ENCODE data around the gene CIP2A. TPM values are rescaled to one million over a fixed set of nuclear protein-coding genes. Genes with fewer than 3 reads are reported as not detected.
A peak's percentile ranks its signal among the peaks of the same experiment; 100 is the strongest.
"Not testable (repeated sequence)": the region's sequence is repeated elsewhere in the genome, so short reads cannot be mapped to it uniquely, and the experiment has no call there.

Gene CIP2A
- 26.1 TPM for total RNA-seq

GRCh38 chr3:108589081-108589997 is at the start of gene CIP2A, which contains the start of gene DZIP3:
TSS of gene CIP2A (minus strand) at chr3:108589438. CDS start at chr3:108589375, 63 bp downstream.
TSS of gene DZIP3 (plus strand) at chr3:108589722. CDS start at chr3:108605407, 15,685 bp downstream.
- no peak for FAIRE-seq
- peak; percentile 40 to 76 for DNase-seq (ENCODE audit: low spot score in 2 of 2)

- FAIRE-seq (peak; percentile 49), DNase-seq (ENCODE audit: low spot score in 2 of 2) (no peak)
Measured at GRCh38 chr3:108629974-108630373, 40.7 kb upstream of the CIP2A start.

GRCh38 chr3:108623504-108623903 is 34.3 kb upstream of the CIP2A start:
- FAIRE-seq = no peak
- DNase-seq (ENCODE audit: low spot score in 2 of 2) = no peak

DNA sequence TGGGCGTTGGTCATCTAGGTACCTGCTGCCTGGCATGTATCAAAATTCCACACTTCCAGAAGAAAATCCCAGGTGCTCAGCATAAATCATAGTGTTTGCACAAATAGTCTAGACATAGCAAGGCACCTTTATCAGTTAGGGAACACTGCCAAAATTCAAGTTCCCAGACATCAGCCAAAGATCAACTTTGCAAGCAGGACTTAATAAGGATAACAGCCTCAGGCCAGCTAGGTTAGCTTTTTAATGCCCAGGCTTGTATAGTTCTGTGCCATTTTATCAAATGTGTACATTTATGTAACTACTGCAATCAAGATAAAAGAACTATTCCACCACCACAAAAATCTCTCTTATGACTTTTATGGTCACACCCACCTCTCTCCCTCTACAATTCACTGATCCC is 31.0 kb upstream of the CIP2A start:
- FAIRE-seq (no peak), DNase-seq (ENCODE audit: low spot score in 2 of 2) (no peak)

DNA sequence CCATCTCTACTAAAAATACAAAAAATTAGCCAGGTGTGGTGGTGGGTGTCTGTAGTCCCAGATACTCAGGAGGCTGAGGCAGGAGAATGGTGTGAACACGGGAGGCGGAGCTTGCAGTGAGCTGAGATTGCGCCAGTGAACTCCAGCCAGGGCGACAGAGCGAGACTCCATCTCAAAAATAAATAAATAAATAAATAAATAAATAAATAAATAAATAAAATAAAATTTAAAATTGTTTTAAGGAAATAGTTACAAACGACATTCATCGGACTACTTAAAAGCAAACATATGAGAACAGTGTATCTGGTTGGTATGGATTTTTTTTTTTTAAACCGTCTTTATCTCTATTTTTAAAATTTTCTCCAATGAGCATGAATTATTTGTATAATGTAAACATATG is 26.9 kb upstream of the CIP2A start:
- not testable (repeated sequence) for FAIRE-seq; DNase-seq (ENCODE audit: low spot score in 2 of 2)

DNA sequence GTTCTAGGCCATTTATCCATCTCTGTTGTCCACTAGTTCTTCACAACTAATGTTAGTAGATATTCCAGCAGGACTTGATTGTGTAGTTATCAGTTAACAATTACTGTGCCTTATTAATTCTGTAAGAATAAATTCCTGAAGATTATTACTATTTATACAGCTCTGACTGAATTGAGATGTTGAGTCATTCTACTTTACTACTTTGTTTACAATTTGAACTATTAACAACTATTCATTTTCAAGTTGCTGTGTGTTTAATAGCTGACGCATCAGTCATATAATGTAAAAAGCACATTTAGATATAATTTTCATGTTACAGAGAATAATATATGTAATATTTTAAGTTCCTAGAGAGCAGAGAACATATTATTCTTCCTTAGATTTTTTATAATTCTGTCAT is 21.4 kb upstream of the CIP2A start:
- FAIRE-seq = no peak

GRCh38 chr3:108608750-108609149 is 19.5 kb upstream of the CIP2A start:
- FAIRE-seq = no peak

More for the DNA sequence above, 21.4 kb upstream of the CIP2A start:
- no peak for DNase-seq (ENCODE audit: low spot score in 2 of 2)

DNA sequence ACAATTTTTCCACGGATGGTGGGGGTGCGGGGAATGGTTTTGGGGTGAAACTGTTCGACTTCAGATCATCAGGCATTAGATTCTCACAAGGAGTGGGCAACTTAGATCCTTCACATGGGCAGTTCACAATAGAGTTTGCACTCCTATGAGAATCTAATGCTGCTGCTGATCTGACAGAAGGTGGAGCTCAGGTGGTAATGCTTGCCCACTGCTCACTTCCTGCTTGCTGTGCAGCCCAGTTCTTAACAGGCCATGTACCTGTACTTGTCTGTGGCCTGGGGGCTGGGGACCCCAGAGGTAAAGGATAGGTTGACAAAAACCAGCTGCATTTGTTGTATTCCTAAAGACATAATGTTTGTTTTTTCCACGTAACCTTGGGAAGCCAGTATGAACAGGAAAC is 16.3 kb upstream of the CIP2A start:
- DNase-seq (ENCODE audit: low spot score in 2 of 2) = no peak
- no peak for FAIRE-seq

More at GRCh38 chr3:108608750-108609149, 19.5 kb upstream of the CIP2A start:
- DNase-seq (ENCODE audit: low spot score in 2 of 2) = no peak

DNA sequence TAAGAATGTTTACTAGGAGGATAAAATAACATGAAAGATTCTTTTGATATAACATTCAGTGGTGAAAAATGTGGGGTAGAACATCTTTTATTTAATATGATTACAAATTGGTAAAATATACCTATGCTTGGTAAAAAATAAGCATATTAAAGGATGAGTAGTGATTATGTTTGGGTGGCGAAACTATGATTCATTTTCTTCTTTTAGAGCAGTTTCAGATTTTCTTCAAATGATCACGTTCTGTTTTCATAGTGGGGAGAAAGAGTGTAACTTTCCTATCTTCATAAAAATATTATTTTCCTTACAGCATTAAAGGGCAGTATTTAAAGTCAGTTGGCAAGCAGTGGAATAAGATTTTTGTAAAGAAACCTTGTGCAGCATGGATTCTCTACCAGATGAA is 15.8 kb upstream of the CIP2A start:
- DNase-seq (ENCODE audit: low spot score in 2 of 2) (no peak), FAIRE-seq (no peak)

DNA sequence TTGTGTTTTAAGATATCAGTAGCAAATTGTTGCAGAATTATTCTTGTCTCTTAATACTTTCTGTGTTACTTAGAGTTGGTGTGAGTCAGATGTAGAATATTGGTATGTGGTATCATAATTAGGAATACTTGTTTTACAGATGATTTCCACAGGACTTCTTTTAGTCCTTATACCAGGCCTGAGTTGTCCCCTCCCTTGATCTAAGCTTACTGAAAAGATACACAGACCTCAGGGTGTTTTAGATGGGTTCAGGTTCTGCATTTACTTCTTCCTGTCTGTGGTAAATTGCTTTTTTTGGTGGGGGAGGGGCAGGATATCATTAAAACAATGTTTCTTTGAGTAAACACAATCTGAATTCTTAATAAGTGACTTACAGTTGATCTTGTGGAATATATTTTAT is 14.5 kb upstream of the CIP2A start:
- no peak for DNase-seq (ENCODE audit: low spot score in 2 of 2)

GRCh38 chr3:108602935-108603294 is 13.7 kb upstream of the CIP2A start:
- no peak for FAIRE-seq
- no peak for DNase-seq (ENCODE audit: low spot score in 2 of 2)

More for the DNA sequence above, 14.5 kb upstream of the CIP2A start:
- FAIRE-seq = no peak

DNA sequence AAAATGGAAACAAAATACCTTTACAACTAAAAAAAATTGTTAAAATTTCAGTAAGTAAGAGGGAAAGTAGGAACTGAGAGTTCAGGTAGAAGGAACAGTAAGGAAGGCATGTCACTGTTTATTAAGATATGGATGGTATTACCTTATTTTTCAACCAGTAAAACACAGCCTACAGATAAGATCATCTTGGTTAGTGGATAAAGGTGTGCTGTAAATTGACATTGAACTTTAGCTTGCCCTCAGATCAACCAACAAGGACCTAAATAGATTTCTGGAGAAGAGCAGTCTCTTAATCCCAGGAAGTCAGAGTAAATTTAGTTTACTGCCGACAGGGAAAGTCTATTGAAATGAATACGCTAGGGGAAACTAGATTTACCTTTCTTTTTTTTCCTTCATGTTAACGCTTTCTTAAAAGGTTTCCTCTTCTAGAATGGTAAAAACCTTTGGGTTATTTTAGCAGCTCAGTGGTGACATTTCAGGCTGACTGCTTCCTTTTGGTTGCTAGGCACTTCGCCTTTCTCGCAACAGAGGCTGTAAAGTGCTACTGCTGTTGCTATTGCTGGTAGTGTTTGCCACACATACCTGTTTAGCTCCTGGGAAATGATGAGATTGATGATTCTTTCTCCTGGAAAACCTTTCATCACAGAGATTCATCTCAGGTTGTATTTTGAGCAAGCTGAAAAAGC is 13.2 kb upstream of the CIP2A start:
- FAIRE-seq = no peak
- no peak for DNase-seq (ENCODE audit: low spot score in 2 of 2)

DNA sequence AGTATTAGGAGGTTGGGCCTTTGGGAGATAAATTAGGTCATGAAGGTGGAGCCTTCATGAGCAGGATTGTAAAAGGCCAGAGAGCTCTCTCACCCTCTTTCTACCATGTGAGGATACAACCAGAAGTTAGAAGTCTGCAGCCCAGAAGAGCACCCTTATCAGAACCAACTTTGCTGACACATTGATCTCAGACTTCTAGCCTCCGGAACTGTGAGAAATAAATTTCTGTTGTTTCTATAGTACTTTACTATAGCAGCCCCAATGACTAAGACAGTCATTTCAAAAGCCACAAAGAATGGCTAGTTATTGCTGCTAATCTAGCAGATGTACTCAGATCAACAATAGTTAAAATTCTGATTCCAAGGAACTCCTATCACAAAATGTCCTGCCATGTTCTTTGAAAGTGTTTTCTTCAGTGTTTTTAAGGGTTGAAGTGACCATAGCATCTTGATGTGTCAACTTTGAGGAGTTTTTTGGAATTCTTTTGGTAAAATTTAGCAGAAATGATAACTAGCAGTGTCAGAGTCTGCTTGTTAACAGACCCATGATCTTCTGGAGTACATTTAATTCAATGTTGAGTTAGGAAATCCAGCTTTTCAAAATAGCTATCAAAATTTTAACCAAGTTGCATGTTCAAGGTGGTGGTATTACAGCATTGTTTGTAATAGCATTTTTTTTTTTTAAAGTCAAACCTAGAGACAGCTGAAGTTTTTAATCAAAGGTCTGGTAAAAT is 10.6 kb upstream of the CIP2A start:
- DNase-seq (ENCODE audit: low spot score in 2 of 2) = no peak
- FAIRE-seq = no peak

DNA sequence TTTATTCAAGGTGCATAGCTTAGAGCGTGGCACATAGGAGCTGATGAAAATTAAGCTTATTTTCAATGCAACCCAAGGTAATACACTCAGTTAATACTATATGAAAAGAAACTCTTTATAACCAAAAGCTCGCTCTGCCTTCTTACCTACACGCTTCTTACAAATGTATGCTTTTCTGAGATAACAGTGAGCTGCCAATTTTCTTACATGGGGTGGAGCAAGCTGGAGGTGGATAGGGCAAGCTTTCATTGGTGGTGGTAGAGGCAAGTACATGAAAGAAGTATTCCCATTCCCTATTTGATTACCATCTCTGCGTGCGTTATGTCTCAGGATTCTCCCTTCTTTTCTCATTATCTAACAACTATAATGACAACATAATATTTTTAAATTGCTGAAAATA is 9.1 kb upstream of the CIP2A start:
- no peak for FAIRE-seq
- no peak for DNase-seq (ENCODE audit: low spot score in 2 of 2)

- FAIRE-seq (no peak), DNase-seq (ENCODE audit: low spot score in 2 of 2) (no peak)
Measured at GRCh38 chr3:108595321-108595720, 6.1 kb upstream of the CIP2A start.

- FAIRE-seq (no peak), DNase-seq (ENCODE audit: low spot score in 2 of 2) (peak in 1 of 2 donors; percentile 3)
Measured at GRCh38 chr3:108590460-108590859, 1.2 kb upstream of the CIP2A start.

GRCh38 chr3:108589998-108590323 is 723 bp upstream of the CIP2A start:
- DNase-seq (ENCODE audit: low spot score in 2 of 2) (no peak), FAIRE-seq (no peak)

- no peak for DNase-seq (ENCODE audit: low spot score in 2 of 2)
- FAIRE-seq = no peak
Measured at GRCh38 chr3:108588601-108589000, 637 bp downstream of the CIP2A start.

GRCh38 chr3:108578064-108578463 is 11.2 kb downstream of the CIP2A start:
- DNase-seq (ENCODE audit: low spot score in 2 of 2) (no peak), FAIRE-seq (no peak)

- DNase-seq (ENCODE audit: low spot score in 2 of 2) (no peak), FAIRE-seq (no peak)
Measured at GRCh38 chr3:108569336-108569735, 19.9 kb downstream of the CIP2A start.

GRCh38 chr3:108566599-108566998 is 22.6 kb downstream of the CIP2A start:
- FAIRE-seq (no peak), DNase-seq (ENCODE audit: low spot score in 2 of 2) (no peak)
